ENCODE data around the gene UGDH. TPM values are rescaled to one million over a fixed set of nuclear protein-coding genes. Genes with fewer than 3 reads are reported as not detected.

UGDH gene
- polyA plus RNA-seq, 1 donor from 2014 or later = 21.1 TPM

DNA sequence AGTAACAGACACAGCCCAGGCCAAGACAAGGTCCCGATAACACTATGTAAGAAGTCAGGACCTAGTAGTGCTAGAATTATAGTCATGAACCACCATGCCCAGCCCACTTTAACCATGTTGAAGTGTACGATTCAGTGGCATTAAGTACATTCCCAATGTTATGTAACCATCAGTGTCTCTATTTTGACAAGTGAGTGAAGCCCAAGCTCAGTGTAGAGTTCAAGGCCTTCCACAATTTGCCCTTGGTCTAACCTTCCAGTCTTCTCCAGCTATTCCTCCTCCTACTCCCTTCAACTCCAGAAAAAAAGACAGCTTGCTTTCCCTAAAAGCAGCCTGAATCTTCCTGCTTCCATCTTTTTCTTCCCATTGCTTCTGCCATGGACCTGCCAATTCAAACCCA, 36.9 kb downstream of the UGDH start:
- H2AFZ ChIP-seq (ENCODE audit: low read depth, low read length) = no peak overlapping the region

DNA sequence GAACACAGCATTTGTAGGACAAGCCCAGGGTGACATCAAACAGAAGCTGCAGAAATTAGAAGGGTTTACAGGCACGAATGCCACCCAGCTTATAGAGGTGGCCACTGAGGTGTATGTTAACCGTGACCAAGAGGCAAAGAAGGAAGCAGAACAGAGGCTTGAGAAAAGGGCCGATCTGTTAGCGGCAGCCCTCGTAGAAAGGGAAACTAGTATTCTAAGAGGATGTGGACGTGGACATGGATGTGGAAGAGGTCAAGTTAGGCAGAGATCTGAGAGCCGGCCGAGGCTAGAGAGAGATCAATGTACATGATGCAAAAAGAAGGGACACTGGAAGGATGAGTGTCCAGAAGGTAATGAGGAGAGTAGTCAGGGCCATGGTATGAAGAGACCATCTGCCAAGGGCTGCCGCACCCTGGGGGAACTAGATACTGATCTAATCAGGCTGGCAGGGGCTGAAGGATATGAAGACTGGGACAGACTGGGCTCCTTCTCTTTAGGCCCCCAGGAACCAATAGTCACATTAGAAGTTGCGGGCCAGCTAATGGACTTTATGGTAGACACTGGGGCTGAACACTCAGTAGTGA, 40.9 kb downstream of the UGDH start:
- H3K36me3 ChIP-seq (ENCODE audit: insufficient read depth, low read length) = no peaks in the 10 kb centered on the region
- H3F3A ChIP-seq (ENCODE audit: insufficient read depth, low read length, poor library complexity, severe bottlenecking) = no peaks in the 10 kb centered on the region
- no peaks in the 10 kb centered on the region for H3K9me3 ChIP-seq (ENCODE audit: low read length)
- TF ChIP-seq EZH2 (IDR thresholded peaks at IDR 0.05; ENCODE audit: borderline replicate concordance, insufficient read depth, low read length, poor library complexity, severe bottlenecking) (no peak), SMC3 (conservative IDR thresholded peaks at IDR 0.05; ENCODE audit: poor library complexity) (no peak), TAF1 (IDR thresholded peaks at IDR 0.05; ENCODE audit: low read depth) (no peak), EP300 (conservative IDR thresholded peaks at IDR 0.05; ENCODE audit: poor library complexity, severe bottlenecking) (no peak), RAD21 (conservative IDR thresholded peaks at IDR 0.05) (no peak), MXI1 (conservative IDR thresholded peaks at IDR 0.05; ENCODE audit: poor library complexity, severe bottlenecking) (no peak), POLR2AphosphoS5 (IDR thresholded peaks at IDR 0.05) (no peak)
- TF ChIP-seq, protein P1, sequence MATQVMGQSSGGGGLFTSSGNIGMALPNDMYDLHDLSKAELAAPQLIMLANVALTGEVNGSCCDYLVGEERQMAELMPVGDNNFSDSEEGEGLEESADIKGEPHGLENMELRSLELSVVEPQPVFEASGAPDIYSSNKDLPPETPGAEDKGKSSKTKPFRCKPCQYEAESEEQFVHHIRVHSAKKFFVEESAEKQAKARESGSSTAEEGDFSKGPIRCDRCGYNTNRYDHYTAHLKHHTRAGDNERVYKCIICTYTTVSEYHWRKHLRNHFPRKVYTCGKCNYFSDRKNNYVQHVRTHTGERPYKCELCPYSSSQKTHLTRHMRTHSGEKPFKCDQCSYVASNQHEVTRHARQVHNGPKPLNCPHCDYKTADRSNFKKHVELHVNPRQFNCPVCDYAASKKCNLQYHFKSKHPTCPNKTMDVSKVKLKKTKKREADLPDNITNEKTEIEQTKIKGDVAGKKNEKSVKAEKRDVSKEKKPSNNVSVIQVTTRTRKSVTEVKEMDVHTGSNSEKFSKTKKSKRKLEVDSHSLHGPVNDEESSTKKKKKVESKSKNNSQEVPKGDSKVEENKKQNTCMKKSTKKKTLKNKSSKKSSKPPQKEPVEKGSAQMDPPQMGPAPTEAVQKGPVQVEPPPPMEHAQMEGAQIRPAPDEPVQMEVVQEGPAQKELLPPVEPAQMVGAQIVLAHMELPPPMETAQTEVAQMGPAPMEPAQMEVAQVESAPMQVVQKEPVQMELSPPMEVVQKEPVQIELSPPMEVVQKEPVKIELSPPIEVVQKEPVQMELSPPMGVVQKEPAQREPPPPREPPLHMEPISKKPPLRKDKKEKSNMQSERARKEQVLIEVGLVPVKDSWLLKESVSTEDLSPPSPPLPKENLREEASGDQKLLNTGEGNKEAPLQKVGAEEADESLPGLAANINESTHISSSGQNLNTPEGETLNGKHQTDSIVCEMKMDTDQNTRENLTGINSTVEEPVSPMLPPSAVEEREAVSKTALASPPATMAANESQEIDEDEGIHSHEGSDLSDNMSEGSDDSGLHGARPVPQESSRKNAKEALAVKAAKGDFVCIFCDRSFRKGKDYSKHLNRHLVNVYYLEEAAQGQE (IDR thresholded peaks at IDR 0.05; ENCODE audit: borderline replicate concordance) = no peak
- TF ChIP-seq, protein P2, sequence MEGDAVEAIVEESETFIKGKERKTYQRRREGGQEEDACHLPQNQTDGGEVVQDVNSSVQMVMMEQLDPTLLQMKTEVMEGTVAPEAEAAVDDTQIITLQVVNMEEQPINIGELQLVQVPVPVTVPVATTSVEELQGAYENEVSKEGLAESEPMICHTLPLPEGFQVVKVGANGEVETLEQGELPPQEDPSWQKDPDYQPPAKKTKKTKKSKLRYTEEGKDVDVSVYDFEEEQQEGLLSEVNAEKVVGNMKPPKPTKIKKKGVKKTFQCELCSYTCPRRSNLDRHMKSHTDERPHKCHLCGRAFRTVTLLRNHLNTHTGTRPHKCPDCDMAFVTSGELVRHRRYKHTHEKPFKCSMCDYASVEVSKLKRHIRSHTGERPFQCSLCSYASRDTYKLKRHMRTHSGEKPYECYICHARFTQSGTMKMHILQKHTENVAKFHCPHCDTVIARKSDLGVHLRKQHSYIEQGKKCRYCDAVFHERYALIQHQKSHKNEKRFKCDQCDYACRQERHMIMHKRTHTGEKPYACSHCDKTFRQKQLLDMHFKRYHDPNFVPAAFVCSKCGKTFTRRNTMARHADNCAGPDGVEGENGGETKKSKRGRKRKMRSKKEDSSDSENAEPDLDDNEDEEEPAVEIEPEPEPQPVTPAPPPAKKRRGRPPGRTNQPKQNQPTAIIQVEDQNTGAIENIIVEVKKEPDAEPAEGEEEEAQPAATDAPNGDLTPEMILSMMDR (IDR thresholded peaks at IDR 0.05; ENCODE audit: poor library complexity, severe bottlenecking) = no peak
- H3K9ac ChIP-seq (ENCODE audit: low read length) = no peak overlapping the region
- no peaks in the 10 kb centered on the region for H4K20me1 ChIP-seq (ENCODE audit: insufficient read depth)
- H3K9me2 ChIP-seq (ENCODE audit: insufficient read depth, low read length) = no peaks in the 10 kb centered on the region
- no peak overlapping the region for H3K27ac ChIP-seq (ENCODE audit: low read length)
- H3K27me3 ChIP-seq (ENCODE audit: insufficient read depth, low read depth, low read length) = no peaks in the 10 kb centered on the region
- no peak overlapping the region for H3K4me3 ChIP-seq (ENCODE audit: low read length)
- H3K4me2 ChIP-seq (ENCODE audit: low read length) = no peak overlapping the region
- H2AFZ ChIP-seq (ENCODE audit: low read depth, low read length) = no peak overlapping the region
- no peaks in the 10 kb centered on the region for H3K79me2 ChIP-seq (replicated peaks; ENCODE audit: insufficient read depth, low read length)

More for the DNA sequence above, 36.9 kb downstream of the UGDH start:
- H3K79me2 ChIP-seq (replicated peaks; ENCODE audit: insufficient read depth, low read length) = no peaks in the 10 kb centered on the region
- H3K36me3 ChIP-seq (ENCODE audit: insufficient read depth, low read length) = no peaks in the 10 kb centered on the region
- TF ChIP-seq RAD21 (conservative IDR thresholded peaks at IDR 0.05) (no peak), MXI1 (conservative IDR thresholded peaks at IDR 0.05; ENCODE audit: poor library complexity, severe bottlenecking) (no peak), TAF1 (IDR thresholded peaks at IDR 0.05; ENCODE audit: low read depth) (no peak), EP300 (conservative IDR thresholded peaks at IDR 0.05; ENCODE audit: poor library complexity, severe bottlenecking) (no peak), EZH2 (IDR thresholded peaks at IDR 0.05; ENCODE audit: borderline replicate concordance, insufficient read depth, low read length, poor library complexity, severe bottlenecking) (no peak), SMC3 (conservative IDR thresholded peaks at IDR 0.05; ENCODE audit: poor library complexity) (no peak), POLR2AphosphoS5 (IDR thresholded peaks at IDR 0.05) (no peak)
- TF ChIP-seq, protein P1 (IDR thresholded peaks at IDR 0.05; ENCODE audit: borderline replicate concordance) = no peak
- TF ChIP-seq, protein P2 (IDR thresholded peaks at IDR 0.05; ENCODE audit: poor library complexity, severe bottlenecking) = no peak
- no peak overlapping the region for H3K4me2 ChIP-seq (ENCODE audit: low read length)
- no peak overlapping the region for H3K9ac ChIP-seq (ENCODE audit: low read length)
- no peak overlapping the region for H3K4me3 ChIP-seq (ENCODE audit: low read length)
- H3K9me3 ChIP-seq (ENCODE audit: low read length) = no peaks in the 10 kb centered on the region
- no peaks in the 10 kb centered on the region for H4K20me1 ChIP-seq (ENCODE audit: insufficient read depth)
- H3K27ac ChIP-seq (ENCODE audit: low read length) = no peak overlapping the region
- no peaks in the 10 kb centered on the region for H3K9me2 ChIP-seq (ENCODE audit: insufficient read depth, low read length)
- no peaks in the 10 kb centered on the region for H3K27me3 ChIP-seq (ENCODE audit: insufficient read depth, low read depth, low read length)
- H3F3A ChIP-seq (ENCODE audit: insufficient read depth, low read length, poor library complexity, severe bottlenecking) = no peaks in the 10 kb centered on the region

Data from neural cell (in vitro differentiated cells).